HL-60/S4 treated with phorbol 12-myristate 13-acetate at 8.2 ng/mL for 4 days and 3 days (cell line): ENCODE results near the gene CNP.
"Not testable (repeated sequence)": the region's sequence is repeated elsewhere in the genome, so short reads cannot be mapped to it uniquely, and the experiment has no call there.

Experiments
- in situ Hi-C: fragments of 300-500 bp; cut with MboI; formaldehyde crosslinking; loops from 2 replicates; pipeline ENCODE4 v1.15.0; 2022; ENCODE audit warnings: low sequenced_read_pairs

The CNP gene

DNA sequence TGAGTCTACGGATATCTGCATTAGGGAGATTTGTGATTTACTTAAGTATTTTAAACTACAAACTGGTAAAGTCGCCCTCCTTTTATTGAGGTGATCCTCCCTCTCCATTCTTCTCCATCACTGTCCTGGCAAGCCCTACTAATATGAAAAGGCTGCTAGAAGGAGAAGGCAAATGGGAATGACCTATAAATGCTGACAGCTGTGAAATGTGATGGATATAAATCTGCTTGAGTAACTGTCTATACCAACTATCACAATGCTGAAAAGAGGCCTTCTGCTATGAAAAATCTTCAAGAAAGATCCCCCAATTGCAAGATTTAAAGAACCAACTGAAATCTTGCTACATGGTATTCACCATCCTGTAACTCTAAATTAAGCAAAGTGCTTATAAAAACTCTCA lies 35.1 kb downstream of the CNP start:
- in situ Hi-C loops: no loop called here

DNA sequence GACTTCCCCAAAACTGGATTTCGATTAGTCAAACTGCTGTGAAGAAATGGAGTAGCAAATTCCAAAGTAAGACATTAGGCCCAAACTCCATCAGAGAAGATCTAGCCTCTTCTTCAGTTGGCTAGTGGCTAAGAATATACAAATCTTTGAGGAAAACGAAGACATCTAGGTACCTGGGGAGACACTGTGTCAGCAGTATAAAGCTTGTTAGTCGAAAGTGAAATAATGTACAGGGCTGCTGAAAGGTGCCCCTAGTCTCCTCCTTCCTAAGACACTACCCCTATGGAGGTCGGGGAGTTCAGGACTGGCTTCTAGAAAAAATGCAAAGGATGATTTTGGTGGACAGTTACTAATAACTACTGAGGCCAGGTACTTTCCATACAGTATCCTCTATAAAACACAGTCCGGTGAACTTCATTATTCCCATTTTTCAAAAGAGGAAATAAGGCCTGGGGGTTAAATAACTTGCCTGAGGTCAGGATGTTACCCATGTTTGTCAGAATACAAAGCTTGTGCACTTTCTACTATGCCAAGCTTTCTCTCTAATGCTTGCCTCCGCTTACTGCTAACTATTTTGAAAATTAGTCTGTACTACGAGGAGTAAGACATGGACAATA lies 35.7 kb downstream of the CNP start:
- in situ Hi-C loops: no loop called here

DNA sequence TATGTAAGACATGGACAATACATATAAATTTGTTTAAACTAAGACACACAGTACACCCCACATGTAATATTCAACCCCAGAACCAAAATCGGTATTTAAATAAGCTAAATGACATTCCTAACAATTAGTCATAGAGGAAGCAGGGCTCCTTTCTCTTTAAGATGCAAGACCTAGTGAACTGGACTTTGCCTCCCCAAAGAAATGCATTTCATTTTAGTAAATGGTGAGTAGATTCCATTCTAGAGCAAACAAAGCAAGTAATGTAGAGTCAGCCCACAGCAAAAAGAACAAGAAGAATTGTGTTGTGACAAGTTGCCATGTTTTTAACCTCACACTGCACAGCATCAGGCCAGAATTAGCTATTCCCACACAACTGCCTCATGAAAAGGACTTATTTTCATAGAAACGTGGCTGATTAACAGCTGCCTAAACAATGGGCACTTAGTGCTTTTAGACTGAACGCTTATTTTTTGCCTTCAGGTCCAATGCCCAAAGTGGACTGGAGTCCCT lies 36.3 kb downstream of the CNP start:
- in situ Hi-C loops: no loop called here

DNA sequence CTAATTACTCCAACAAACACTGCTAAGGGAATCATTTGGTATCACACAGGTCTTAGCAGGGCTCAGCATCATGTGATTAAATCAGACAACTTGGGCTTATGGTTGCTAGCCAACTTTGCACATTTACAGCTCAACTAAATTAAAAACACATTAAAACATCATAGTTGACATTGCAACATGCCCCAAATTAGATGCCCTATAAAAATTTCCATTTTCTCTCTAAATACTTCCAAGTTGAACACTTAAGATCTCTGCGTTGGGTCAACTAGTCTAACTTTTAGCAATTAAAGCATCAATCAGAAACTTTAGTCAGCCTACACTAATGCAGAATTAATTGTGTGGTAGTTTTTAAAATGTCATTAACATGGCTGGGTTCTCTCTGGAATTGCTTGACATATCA lies 38.6 kb downstream of the CNP start:
- in situ Hi-C loops: no loop called here

DNA sequence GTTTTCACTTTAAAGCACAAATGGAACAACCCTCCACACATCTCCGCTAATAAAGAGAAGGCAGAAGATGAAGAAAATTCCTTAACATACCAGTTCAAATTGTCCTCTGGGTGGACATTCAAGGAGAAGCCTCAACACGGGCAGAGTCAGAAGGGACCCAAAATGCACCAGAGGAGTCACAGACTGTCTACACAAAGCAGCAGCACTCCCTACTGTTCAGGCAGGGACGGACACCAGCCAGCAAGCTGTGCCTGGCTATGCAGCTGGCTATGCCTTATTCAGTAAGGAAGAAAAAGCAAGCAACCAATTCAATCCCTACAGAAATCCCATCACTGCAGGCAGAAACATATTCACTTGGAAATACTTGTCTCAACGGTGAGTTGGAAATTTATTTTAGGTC lies 42.6 kb downstream of the CNP start:
- in situ Hi-C loops: no loop called here

DNA sequence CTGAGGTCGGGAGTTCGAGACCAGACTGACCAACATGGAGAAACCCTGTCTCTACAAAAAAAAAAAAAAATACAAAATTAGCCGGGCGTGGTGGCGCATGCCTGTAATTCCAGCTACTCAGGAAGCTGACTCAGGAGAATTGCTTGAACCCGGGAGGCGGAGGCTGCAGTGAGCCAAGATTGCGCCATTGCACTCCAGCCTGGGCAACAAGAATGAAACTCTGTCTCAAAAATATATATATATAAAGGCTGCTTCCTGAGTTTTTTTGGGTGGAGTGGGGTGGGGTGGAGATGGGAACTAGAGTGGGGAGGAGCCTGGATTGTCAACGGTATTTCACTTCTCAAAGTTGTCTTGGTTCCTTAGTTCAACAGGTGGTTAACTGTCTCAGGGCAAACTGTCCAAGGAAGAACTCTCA lies 43.7 kb downstream of the CNP start:
- in situ Hi-C loops: not testable (repeated sequence)

DNA sequence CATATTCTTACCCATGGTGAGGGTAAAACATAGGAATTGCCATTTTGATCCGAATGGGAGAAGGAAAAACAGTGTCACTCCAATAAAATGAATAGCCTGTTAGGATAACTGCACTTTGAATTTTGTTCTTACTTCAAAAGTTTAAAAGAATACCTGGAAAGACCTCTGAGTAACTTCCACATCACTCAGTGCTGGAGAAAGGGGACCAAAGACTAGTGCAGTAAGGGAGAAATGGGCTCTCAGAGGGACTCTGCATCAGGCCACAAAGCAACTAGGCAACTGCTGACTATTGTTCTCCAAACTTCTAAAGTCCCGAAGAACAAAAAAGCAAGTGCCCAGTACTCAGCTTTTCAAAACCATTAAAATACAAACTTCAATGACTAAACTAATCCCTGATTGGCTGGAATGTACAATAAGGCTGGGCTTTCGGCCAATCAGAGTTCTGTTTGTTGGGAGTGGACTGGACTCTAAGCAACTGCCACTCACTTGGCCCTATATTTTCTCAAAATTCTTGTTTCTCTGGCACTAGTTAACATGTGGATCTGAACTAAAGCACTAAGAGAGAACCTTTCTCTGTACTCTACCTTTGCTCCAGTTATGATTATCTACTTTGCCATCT lies 44.4 kb downstream of the CNP start:
- in situ Hi-C loops: no loop called here

DNA sequence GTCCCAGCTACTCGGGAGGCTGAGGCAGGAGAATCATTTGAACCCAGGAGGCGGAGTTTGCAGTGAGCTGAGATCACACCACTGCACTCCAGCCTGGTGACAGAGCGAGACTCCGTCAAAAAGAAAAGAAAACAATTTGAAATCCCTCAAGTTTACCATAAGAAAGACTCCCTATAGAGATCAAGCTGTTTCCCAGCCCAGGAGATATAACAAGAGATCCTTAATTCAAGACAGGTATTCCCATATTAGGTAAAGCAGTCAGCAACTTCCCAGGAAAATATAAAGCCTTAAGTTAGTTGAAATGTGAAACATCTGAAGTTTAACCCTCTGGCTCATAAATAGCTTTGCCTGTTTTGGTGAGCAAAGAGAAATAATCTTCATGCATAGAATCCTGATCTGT lies 45.8 kb downstream of the CNP start:
- in situ Hi-C loops: not testable (repeated sequence)

DNA sequence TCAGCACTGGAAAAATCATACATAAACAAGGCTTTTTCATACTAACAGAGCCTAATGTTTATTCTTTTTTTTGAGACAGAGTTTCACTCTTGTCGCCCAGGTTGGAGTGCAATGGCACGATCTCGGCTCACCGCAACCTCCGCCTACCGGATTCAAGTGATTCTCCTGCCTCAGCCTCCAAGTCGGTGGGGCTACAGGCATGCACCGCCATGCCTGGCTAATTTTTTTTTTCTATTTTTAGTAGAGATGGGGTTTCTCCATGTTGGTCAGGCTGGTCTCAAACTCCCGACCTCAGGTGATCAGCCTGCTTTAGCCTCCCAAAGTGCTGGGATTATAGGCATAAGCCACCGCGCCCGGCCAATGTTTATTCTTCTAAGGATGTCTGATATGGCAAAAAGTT lies 47.1 kb downstream of the CNP start:
- in situ Hi-C loops: not testable (repeated sequence)

DNA sequence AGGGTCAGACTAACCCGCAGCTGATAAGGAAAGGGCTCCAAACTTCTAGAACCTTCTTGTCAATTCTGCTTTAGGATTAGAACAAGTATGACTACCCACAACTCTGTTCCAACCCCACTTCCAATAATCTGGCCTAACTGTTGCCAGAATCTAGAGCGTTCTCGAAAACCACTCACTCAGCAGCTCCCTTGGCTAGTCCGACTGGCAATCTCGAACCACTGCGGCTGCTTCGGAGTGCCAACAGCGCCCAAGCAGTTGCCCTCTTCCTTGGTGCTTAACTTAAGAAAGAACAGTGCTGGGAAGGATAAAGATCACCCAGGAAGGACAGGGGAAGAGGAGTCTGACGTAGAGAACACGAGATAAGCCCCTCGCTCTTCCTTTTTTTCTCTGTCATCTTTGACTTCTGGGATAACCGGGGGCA lies 49.8 kb downstream of the CNP start:
- in situ Hi-C loops: no loop called here

DNA sequence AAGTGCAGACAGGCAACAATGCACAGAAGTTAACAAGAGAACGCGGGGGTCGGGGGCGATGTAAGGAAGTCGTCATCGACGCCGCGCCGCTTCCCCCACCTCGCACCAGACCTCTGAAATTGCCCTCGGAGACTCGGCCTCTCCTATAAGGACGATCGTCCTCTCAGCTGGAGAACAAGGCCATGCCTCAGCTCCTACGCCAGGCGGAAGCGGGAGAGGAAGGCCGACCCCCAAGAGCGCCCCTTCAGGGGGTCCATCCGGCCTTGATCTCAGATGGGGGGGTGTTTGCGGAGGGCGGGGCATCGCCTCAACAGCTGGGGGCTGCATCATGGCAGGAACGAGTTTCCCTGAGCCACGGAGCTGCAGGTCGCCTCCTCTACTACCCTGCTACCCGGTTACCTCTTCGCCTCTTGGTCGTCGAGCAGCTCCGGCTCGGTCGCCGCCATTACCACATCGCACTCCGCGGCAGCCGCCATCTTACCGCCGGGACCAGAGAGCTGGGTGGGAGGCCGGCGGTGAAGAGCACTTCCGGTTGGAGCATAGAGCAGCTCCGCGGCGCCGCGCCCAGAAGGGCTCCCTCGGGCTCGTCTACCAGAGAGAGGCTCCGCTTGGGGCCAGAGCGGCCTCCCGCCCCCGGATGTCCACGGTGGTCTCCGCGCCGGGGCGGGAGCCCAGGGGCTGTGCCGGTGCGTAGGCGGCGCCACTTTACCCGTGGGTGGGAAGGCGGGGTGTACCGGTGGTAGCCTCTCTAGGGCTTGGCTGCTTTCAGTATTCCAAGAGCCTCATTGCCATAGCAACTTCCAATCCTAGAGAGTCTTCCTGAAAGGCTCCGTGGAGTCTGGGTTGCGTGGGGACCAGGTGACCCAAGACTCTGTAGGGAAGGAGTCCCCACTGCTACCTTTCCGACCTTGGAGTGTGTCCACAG lies 50.6 kb downstream of the CNP start, which contains the start of gene DNAJC7:
TSS of gene DNAJC7 (minus strand) at position 499 of the 925 bp plus-strand sequence. CDS start at position 476, 23 bp downstream.
- in situ Hi-C loops: no loop called here

DNA sequence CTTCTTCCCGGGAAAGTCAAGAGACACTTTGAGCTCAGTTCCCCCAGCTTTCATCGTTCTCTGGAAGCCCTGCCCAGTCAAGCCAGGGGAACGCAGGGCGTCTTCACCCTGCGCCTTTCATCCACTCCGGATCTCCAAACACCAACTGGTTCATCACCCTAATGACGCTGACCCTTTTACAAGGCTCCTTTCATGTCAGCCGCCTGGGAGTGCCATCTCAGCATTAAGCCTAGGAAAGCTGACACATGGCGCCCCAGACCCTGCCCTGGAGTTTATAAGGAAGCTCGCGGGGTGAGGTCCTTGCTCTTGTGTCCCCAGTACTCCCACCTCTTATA lies 51.2 kb downstream of the CNP start:
- in situ Hi-C loops: no loop called here

DNA sequence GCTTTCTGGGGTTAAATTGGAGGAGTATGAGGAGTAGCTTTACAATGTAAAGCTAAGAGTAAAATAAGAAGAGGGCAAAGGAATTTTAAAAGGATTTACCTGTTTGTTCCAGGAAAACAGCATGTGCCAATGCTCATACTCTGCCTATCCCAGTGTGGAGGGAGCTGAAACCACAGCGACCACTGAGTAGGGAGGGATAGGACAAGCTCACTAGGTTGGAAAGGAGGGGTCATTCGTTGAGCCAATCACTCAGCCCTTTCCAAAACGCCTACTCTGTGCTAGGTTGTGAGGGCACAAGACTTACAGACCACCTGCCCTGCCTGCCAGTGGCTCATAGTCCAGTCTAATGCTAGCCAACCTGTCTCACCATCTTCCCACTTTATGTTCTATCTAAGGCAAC lies 51.7 kb downstream of the CNP start:
- in situ Hi-C loops: no loop called here

DNA sequence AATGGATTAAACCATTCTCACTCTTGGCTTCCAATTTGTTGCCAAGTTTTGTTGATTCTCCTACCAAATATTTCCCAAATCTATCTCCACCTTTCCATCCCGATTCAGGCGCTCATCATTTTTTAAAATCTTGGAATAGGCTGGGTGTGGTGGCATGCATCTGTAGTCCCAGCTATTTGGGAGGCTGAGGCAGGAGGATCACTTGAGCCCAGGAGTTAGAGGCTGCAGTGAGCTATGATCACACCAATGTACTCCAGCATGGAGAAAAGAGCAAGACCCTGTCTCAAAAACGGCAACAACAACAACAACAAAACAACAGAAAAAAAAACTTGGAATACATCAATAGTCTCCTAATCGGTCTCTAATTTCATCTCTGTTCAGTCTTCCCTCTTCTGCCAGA lies 52.4 kb downstream of the CNP start:
- in situ Hi-C loops: no loop called here

DNA sequence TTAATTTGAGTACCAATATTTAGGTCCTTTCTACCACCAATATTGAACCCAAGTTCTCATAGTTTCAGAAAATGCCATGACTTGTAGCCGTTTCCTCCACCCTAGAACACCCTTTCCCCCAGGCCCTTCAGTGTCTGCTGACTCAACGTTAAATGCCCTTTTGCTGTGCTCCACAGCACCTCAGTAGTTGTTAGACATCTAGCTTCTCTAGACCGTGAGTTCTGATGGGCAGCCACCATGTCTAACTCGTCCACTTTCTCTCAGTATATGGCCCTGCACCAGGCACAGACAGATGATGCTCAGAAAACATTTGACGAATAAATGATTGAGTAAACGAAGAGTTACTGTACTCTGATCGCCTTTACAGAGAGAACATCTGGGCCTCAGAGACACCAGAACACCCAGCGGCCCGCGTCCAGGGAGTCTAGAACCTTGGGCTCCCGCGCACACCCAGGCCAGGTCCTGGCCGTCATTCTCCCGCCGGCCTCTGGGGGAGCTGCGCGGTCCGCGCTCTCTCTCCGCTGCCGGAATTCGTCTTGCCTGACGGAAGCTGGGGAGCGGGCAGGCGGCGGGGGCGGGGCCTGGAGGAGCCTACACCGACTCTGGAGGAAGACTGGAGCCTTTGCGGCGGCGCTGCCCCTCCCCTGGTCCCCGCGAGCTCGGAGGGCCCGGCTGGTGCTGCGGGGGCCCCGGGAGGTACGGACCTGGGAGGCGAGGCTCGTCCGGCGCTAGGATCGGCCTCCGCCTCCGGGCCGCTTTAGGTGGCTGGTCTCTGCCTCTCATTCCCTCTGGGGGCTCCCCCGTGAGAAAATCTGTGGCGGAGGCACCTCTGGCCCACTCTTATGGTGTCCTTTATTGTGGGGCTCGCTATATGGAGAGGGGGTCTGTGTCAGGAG lies 53.2 kb downstream of the CNP start, which contains the start of gene NKIRAS2:
TSS of gene NKIRAS2 (plus strand) at position 582 of the 896 bp plus-strand sequence. CDS start 1,488 bp downstream, outside the sequence.
- in situ Hi-C loops: no loop called here

DNA sequence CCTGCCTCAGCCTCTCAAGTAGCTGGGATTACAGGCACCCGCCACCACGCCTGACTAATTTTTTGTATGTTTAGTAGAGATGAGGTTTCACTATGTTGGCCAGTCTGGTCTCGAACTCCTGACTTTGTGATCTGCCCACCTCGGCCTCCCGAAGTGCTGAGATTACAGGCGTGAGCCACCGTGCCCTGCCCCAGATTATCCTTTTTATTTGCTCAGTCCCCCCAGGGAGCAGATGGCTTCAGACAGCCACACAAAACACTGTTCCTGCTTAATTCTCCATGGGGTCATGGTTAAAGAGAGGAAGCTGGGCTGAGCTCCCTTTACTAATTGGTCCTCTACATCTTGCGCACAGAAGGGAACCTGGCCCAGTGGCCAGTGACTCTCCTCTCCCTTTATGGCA lies 54.2 kb downstream of the CNP start:
- in situ Hi-C loops: not testable (repeated sequence)

DNA sequence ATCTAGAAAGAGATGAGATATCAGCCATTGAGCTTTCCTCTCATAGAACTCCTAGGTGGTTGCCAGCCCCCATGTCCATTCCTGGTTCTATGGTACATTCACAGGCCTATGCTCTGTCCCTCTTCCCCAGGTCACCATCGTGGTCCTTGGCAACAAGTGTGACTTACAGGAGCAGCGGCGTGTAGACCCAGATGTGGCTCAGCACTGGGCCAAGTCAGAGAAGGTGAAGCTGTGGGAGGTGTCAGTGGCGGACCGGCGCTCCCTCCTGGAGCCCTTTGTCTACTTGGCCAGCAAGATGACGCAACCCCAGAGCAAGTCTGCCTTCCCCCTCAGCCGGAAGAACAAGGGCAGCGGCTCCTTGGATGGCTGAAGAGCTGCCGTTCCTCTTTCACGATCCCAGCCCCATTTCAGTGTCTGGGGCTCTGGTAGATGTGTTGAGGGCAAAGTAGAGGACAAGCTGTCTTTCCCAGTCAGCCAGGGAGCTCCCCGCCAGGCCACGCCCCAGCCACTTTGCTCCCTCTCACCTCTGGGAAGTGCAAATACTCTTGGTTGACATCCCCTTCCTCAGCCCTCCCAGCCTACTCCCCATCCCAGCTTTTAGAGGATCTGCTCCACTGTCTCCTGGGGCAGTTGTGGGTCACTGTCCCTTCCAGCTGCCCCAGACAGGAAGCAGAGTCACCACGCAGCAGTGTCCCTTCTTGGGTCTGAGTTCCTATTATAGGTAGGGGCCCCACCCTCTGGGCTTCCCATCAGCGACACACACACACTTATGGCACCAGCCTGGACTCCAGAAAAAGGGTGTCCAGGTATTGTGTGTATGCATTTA lies 57.1 kb downstream of the CNP start:
- in situ Hi-C loops: no loop called here

DNA sequence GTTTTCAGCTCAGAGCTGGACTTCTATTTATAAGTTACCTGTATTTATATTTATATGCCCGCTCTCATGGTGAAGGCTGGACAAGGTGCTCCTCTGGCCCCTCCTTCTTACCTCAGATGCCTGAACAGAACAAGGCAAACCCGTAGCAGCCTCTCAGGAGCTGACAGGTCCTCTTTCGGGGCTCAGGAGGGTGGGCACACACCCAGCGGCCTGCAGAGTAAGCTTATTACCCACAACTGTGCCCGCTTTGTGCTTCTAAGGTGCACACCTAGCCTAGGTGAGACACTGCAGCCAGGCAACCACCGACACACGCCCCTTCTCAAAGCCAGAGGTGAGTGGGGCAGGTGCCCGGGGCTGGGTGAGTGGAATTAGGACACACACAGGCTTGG lies 58.6 kb downstream of the CNP start:
- in situ Hi-C loops: no loop called here

DNA sequence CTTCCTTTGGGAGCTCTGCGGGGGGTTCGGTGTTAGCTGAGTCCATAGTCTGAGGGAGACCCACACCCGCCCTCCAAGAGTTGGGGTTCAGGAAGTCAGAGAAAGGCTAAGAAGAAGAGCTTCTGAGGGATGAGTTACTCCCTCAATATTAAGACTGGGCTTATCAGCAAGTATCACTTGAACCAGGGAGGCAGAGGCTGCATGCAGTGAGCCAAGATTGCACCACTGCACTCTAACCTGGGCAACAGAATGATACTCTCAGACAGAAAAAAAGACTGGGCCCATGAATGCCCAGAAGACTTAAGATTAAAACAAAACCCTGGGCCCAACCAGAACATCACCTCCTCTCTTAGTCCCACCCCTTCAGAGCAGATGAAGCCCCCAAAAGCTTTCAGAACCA lies 59.3 kb downstream of the CNP start:
- in situ Hi-C loops: no loop called here
